PC-3 (cell line): ENCODE results near the gene GATC. TPM values are rescaled to one million over a fixed set of nuclear protein-coding genes. Genes with fewer than 3 reads are reported as not detected.

Source experiments
- ATAC-seq: fragments of 200-7000 bp; cut with Tn5 transposase; 2 replicates; pipeline ENCODE4 v1.9.1; 2020; ENCODE audit warnings: mild to moderate bottlenecking, moderate library complexity
- BruUV-seq: library from RNA; stranded (reverse); fragments of 400-500 nt; replicated peaks from 2 replicates; lab custom pipeline; 2021; lab: Mats Ljungman, UMichigan
- CTCF ChIA-PET: fragments of 300-600 bp; sonication (Branson Sonifier 250); formaldehyde crosslinking; loops from one replicate; lab custom pipeline; 2022; ENCODE audit warnings: antibody characterized with exemption; lab: Charles Lee
- POLR2A ChIA-PET: fragments of 300-600 bp; sonication (Branson Sonifier 250); formaldehyde crosslinking; loops from one replicate; lab custom pipeline; 2022; ENCODE audit warnings: antibody characterized with exemption; ENCODE audit not compliant: unreplicated experiment; lab: Charles Lee
- DNase-seq: peaks from one replicate; pipeline ENCODE4 v3.0.0-alpha.2; 2015
- H2AFZ ChIP-seq: fragments of 300-600 bp; sonication (generic); 2 replicates; pipeline ENCODE4 v1.6.0; 2016; ENCODE audit warnings: antibody characterized with exemption, low read length
- H3F3A ChIP-seq: fragments of 300-600 bp; sonication (generic); one replicate; pipeline ENCODE4 v1.6.0; 2017; ENCODE audit warnings: antibody characterized with exemption, low read length, control low read depth, mild to moderate bottlenecking; ENCODE audit not compliant: unreplicated experiment
- H3K27ac ChIP-seq: fragments of 300-600 bp; sonication (generic); 2 replicates; pipeline ENCODE4 v1.5.1; 2016; ENCODE audit warnings: mild to moderate bottlenecking, low read length
- H3K27me3 ChIP-seq: fragments of 300-600 bp; sonication (generic); 2 replicates; pipeline ENCODE4 v1.6.1; 2016; ENCODE audit warnings: low read length, mixed read lengths
- H3K36me3 ChIP-seq: fragments of 300-600 bp; sonication (generic); 2 replicates; pipeline ENCODE4 v1.6.1; 2016; ENCODE audit warnings: low read depth, mixed run types, low read length, mixed read lengths
- H3K4me1 ChIP-seq: fragments of 300-600 bp; sonication (generic); 2 replicates; pipeline ENCODE4 v1.5.1; 2016; ENCODE audit warnings: low read length; ENCODE audit not compliant: insufficient read depth
- H3K4me2 ChIP-seq: fragments of 300-600 bp; sonication (generic); 2 replicates; pipeline ENCODE4 v1.6.0; 2016; ENCODE audit warnings: low read length
- H3K4me3 ChIP-seq: fragments of 300-600 bp; sonication (generic); 2 replicates; pipeline ENCODE4 v1.5.1; 2016; ENCODE audit warnings: mild to moderate bottlenecking, low read length, mixed read lengths
- H3K79me2 ChIP-seq: fragments of 300-600 bp; sonication (generic); 2 replicates; pipeline ENCODE4 v1.6.1; 2017; ENCODE audit warnings: low read length, mixed read lengths
- H3K9ac ChIP-seq: fragments of 300-600 bp; sonication (generic); 2 replicates; pipeline ENCODE4 v1.6.0; 2016; ENCODE audit warnings: mild to moderate bottlenecking, low read length
- H3K9me2 ChIP-seq: fragments of 300-600 bp; sonication (generic); replicated peaks from 2 replicates; pipeline ENCODE4 v1.6.1; 2016; ENCODE audit warnings: mixed run types, low read length, mixed read lengths
- H3K9me3 ChIP-seq: fragments of 300-600 bp; sonication (generic); 2 replicates; pipeline ENCODE4 v1.6.1; 2016; ENCODE audit warnings: low read length, mixed read lengths
- H4K20me1 ChIP-seq: fragments of 300-600 bp; sonication (generic); 2 replicates; pipeline ENCODE4 v1.6.1; 2016; ENCODE audit warnings: low read length, mixed read lengths
- CTCF ChIP-seq: fragments of 300-600 bp; sonication (generic); conservative IDR thresholded peaks from 2 replicates; pipeline ENCODE4 v1.5.1; 2017; ENCODE audit warnings: antibody characterized with exemption, low read depth, mild to moderate bottlenecking, low read length
- EZH2 ChIP-seq: fragments of 300-600 bp; sonication (generic); IDR thresholded peaks from one replicate; pipeline ENCODE4 v1.6.1; 2017; ENCODE audit warnings: antibody characterized with exemption, mild to moderate bottlenecking, low read length; ENCODE audit not compliant: unreplicated experiment
- EZH2phosphoT487 ChIP-seq: fragments of 300-600 bp; sonication (generic); IDR thresholded peaks from 2 replicates; pipeline ENCODE4 v1.6.1; 2018; ENCODE audit warnings: mild to moderate bottlenecking, antibody characterized with exemption, low read length, borderline replicate concordance
- intact Hi-C: fragments of 100-400 bp; cut with micrococcal nuclease; formaldehyde crosslinking; loops from 2 replicates; pipeline ENCODE4 v1.9.0; 2023
- total RNA-seq: library from RNA; depleted of rRNA; stranded (reverse); fragments of >200 nt; gene quantifications from 2 replicates; pipeline ENCODE4 v1.2.3, GENCODE V29; 2014

The GATC gene
- total RNA-seq, 1 experiment from 2014 or later, result 33.8 TPM

DNA sequence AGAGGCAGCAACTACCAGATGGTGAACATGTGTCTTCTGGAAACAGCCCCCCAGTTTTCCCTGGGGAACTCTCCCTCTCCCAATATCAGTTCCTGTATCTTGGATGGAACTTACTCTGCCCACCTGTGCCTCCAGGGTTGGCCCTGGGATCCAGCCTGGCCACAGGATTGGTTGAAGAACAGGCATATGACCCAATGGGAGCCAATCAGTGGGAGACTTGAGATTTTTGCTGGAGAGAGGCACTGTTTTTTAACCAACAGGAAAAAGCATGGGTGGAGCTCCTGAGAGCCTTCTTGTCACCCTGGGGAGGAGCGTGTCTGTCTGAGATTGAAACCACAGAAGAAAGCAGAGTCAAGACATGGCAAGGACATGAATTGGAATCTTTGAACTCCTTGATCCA lies 42.0 kb upstream of the GATC start:
- Histone ChIP-seq H3K79me2 (no peaks in the 10 kb centered on the region), H3K9me2 (no peaks in the 10 kb centered on the region), H3K9ac (no peak overlapping the region), H3K4me2 (no peak overlapping the region), H3K4me3 (no peak overlapping the region), H3K27ac (no peak overlapping the region), H3K9me3 (no peaks in the 10 kb centered on the region), H3K4me1 (no peaks in the 10 kb centered on the region), H3K36me3 (no peaks in the 10 kb centered on the region), H3K27me3 (no peaks in the 10 kb centered on the region), H4K20me1 (no peaks in the 10 kb centered on the region), H3F3A (no peaks in the 10 kb centered on the region), H2AFZ (no peak overlapping the region)
- BruUV-seq, result no TSS peak
- no peak for ATAC-seq
- no peak for DNase-seq
- intact Hi-C loops, result no loop called here
- CTCF ChIA-PET, result no interaction called here
- no peak for TF ChIP-seq EZH2phosphoT487
- TF ChIP-seq CTCF, result no peak
- no peak for TF ChIP-seq EZH2
- POLR2A ChIA-PET, result no interaction called here

DNA sequence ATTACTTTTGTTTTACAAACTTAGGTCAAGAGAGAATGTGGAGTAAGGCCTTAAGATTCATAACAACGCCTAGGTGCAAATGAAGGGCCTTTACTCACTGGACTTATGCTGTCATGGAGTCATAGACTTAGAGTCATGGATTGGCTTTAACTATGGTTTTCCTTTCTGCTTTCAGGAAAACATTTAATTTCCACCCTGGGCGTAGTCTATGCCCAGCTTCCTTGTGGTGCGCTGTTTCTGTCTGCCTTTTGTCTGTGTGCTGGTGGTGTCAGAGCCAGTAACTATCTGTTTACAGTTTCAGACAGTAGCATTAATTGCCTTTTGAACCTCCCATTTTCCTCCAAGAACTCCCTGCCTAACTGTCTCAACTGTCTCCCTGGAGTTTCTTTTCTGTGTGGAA lies 40.2 kb upstream of the GATC start:
- Histone ChIP-seq H3K4me2 (no peak overlapping the region), H3K27ac (no peak overlapping the region), H3K27me3 (no peaks in the 10 kb centered on the region), H3F3A (no peaks in the 10 kb centered on the region), H3K9me3 (no peaks in the 10 kb centered on the region), H3K79me2 (no peaks in the 10 kb centered on the region), H3K9me2 (no peaks in the 10 kb centered on the region), H3K4me3 (no peak overlapping the region), H3K9ac (no peak overlapping the region), H3K4me1 (no peaks in the 10 kb centered on the region), H4K20me1 (no peaks in the 10 kb centered on the region), H2AFZ (no peak overlapping the region), H3K36me3 (no peaks in the 10 kb centered on the region)
- DNase-seq (no peak), ATAC-seq (no peak)
- intact Hi-C loops, result no loop called here
- TF ChIP-seq CTCF (no peak), EZH2phosphoT487 (no peak), EZH2 (no peak)
- CTCF ChIA-PET, result no interaction called here
- BruUV-seq, result no TSS peak
- POLR2A ChIA-PET, result interaction anchor here (0.7 kb wide), 1 partner anchor 31 kb away, joined by 5 read pairs; no protein-coding TSS in a partner anchor

DNA sequence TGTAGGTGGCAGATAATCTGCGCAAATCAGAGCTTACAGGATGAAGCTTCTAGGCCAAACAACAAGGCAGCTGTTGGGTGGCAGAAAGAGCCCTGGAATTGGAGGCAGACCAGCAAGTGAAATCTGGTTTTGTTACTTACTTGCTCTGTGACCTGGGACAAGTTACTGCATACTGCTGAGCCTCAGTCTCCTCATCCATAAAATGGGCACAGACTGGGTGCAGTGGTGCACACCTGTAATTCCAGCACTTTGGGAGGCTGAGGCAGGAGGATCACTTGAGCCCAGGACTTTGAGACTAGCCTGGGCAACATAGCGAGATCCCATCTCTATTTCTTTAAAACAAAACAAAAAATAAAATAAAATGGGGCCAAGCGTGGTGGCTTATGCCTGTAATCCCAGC lies 39.7 kb upstream of the GATC start:
- ChIA-PET POLR2A (interaction anchor here (0.6 to 0.7 kb wide), 2 partner anchors 31 to 66 kb away, joined by 4 to 5 read pairs; no protein-coding TSS in a partner anchor), CTCF (no interaction called here)
- no peak overlapping the region for H3K27ac ChIP-seq
- no peak overlapping the region for H3K4me3 ChIP-seq
- H4K20me1 ChIP-seq, result no peaks in the 10 kb centered on the region
- H3K9me2 ChIP-seq, result no peaks in the 10 kb centered on the region
- no peak for TF ChIP-seq CTCF
- H3K27me3 ChIP-seq, result no peaks in the 10 kb centered on the region
- no TSS peak for BruUV-seq
- ATAC-seq (no peak), DNase-seq (no peak)
- H3K36me3 ChIP-seq, result no peaks in the 10 kb centered on the region
- no peak overlapping the region for H3K4me2 ChIP-seq
- H2AFZ ChIP-seq, result no peak overlapping the region
- no peak overlapping the region for H3K9ac ChIP-seq
- intact Hi-C loops, result no loop called here
- no peaks in the 10 kb centered on the region for H3K9me3 ChIP-seq
- H3F3A ChIP-seq, result no peaks in the 10 kb centered on the region
- no peaks in the 10 kb centered on the region for H3K4me1 ChIP-seq
- no peaks in the 10 kb centered on the region for H3K79me2 ChIP-seq
